BE2C (cell line): ENCODE data around the gene RAB9A.

Experiments
- DNase-seq: peaks from one replicate; pipeline ENCODE4 v3.0.0-alpha.2; 2020
- H3K27me3 ChIP-seq: fragments of 250-450 bp; sonication (Bioruptor Pico); 2 replicates; pipeline ENCODE4 v1.5.1; 2020; ENCODE audit warnings: mild to moderate bottlenecking
- H3K36me3 ChIP-seq: fragments of 250-450 bp; sonication (Bioruptor Pico); 2 replicates; pipeline ENCODE4 v1.5.1; 2020; ENCODE audit warnings: mild to moderate bottlenecking
- H3K4me1 ChIP-seq: fragments of 250-450 bp; sonication (Bioruptor Pico); 2 replicates; pipeline ENCODE4 v1.5.1; 2020
- H3K4me3 ChIP-seq: 2 replicates; pipeline ENCODE4 v1.5.1; 2011; ENCODE audit warnings: low read depth, low read length
- H3K9me3 ChIP-seq: fragments of 250-450 bp; sonication (Bioruptor Pico); 2 replicates; pipeline ENCODE4 v1.5.1; 2020
- CTCF ChIP-seq: IDR thresholded peaks from 2 replicates; pipeline ENCODE4 v1.5.1; 2012; ENCODE audit warnings: mild to moderate bottlenecking, low read depth, low read length

RAB9A gene

GRCh38 chrX:13747836-13748235 is 58.9 kb downstream of the RAB9A start:
- Histone ChIP-seq H3K36me3 (peaks cover 4% of the 10 kb centered on the region), H3K27me3 (no peaks in the 10 kb centered on the region), H3K4me3 (no peak overlapping the region), H3K4me1 (no peaks in the 10 kb centered on the region), H3K9me3 (no peaks in the 10 kb centered on the region)
- TF ChIP-seq CTCF, result peak; percentile 53
- peak; percentile 39 for DNase-seq

- no peak for TF ChIP-seq CTCF
- peaks cover 4% of the 10 kb centered on the region for H3K36me3 ChIP-seq
Observed at GRCh38 chrX:13748486-13748885, 59.6 kb downstream of the RAB9A start.

GRCh38 chrX:13750204-13750603 is 61.3 kb downstream of the RAB9A start:
- TF ChIP-seq CTCF, result peak; percentile 60
- Histone ChIP-seq H3K4me3 (no peak overlapping the region), H3K4me1 (no peaks in the 10 kb centered on the region), H3K9me3 (no peaks in the 10 kb centered on the region), H3K36me3 (peaks cover 4% of the 10 kb centered on the region), H3K27me3 (no peaks in the 10 kb centered on the region)
- peak; percentile 10 for DNase-seq

More at GRCh38 chrX:13748486-13748885, 59.6 kb downstream of the RAB9A start:
- Histone ChIP-seq H3K9me3 (no peaks in the 10 kb centered on the region), H3K4me3 (no peak overlapping the region), H3K27me3 (no peaks in the 10 kb centered on the region), H3K4me1 (no peaks in the 10 kb centered on the region)
- DNase-seq, result no peak

- H3K36me3 ChIP-seq, result peaks cover 4% of the 10 kb centered on the region
- H3K9me3 ChIP-seq, result no peaks in the 10 kb centered on the region
- no peak for DNase-seq
- no peak for TF ChIP-seq CTCF
- H3K27me3 ChIP-seq, result no peaks in the 10 kb centered on the region
- no peak overlapping the region for H3K4me3 ChIP-seq
- H3K4me1 ChIP-seq, result no peaks in the 10 kb centered on the region
Observed at GRCh38 chrX:13750812-13751211, 61.9 kb downstream of the RAB9A start.

- no peak for TF ChIP-seq CTCF
- peaks cover 4% of the 10 kb centered on the region for H3K36me3 ChIP-seq
- no peaks in the 10 kb centered on the region for H3K27me3 ChIP-seq
- no peak for DNase-seq
- no peaks in the 10 kb centered on the region for H3K9me3 ChIP-seq
- H3K4me1 ChIP-seq, result no peaks in the 10 kb centered on the region
- no peak overlapping the region for H3K4me3 ChIP-seq
Observed at GRCh38 chrX:13752141-13752540, 63.2 kb downstream of the RAB9A start.

GRCh38 chrX:13752646-13753045 is 63.7 kb downstream of the RAB9A start:
- Histone ChIP-seq H3K4me3 (no peak overlapping the region), H3K9me3 (no peaks in the 10 kb centered on the region), H3K36me3 (peaks cover 4% of the 10 kb centered on the region), H3K27me3 (no peaks in the 10 kb centered on the region), H3K4me1 (no peaks in the 10 kb centered on the region)
- no peak for DNase-seq
- TF ChIP-seq CTCF, result no peak
